SK-N-SH (cell line): ENCODE results near the gene SGSH. TPM values are rescaled to one million over a fixed set of nuclear protein-coding genes. Genes with fewer than 3 reads are reported as not detected.

ENCODE experiments used
- CTCF ChIA-PET: fragments of 300-600, 350-600 bp; formaldehyde crosslinking; extraction: SDS; loops from one replicate; lab custom pipeline; 2021; lab: Yijun Ruan, JAX
- POLR2A ChIA-PET: fragments of 350-600 bp; sonication (Branson Sonifier 250); formaldehyde crosslinking; extraction: SDS; loops from one replicate; lab custom pipeline; 2020; ENCODE audit warnings: antibody characterized with exemption, inconsistent platforms; lab: Yijun Ruan, JAX
- DNase-seq: peaks from one replicate; pipeline ENCODE4 v3.0.0; 2012
- H2AFZ ChIP-seq: fragments of 200-600 bp; sonication (generic); 2 replicates; pipeline ENCODE4 v1.8.1; 2016; ENCODE audit warnings: antibody characterized with exemption, mild to moderate bottlenecking, low read depth
- H3F3A ChIP-seq: fragments of 200-600 bp; sonication (generic); replicated peaks from 2 replicates; pipeline ENCODE3; 2016; ENCODE audit warnings: antibody characterized with exemption, mild to moderate bottlenecking; ENCODE audit not compliant: insufficient read depth
- H3K27ac ChIP-seq, 2 experiments: fragments of 200-500 bp in 1 of 2; fragments of 200-600 bp in 1 of 2; sonication (Bioruptor generic) in 1 of 2; sonication (generic), shearing (Covaris generic) in 1 of 2; 2 replicates each; pipeline versions ENCODE4 v1.5.1 to v1.6.1; 2014 to 2016; ENCODE audit warnings: low read depth in 2 of 2, inconsistent platforms in 1 of 2, low read length in 1 of 2, mild to moderate bottlenecking in 1 of 2, mixed read lengths in 1 of 2
- H3K27me3 ChIP-seq: fragments of 200-600 bp; sonication (generic), shearing (Covaris generic); 2 replicates; pipeline ENCODE4 v1.6.1; 2016; ENCODE audit warnings: mixed run types; ENCODE audit not compliant: insufficient read depth
- H3K36me3 ChIP-seq, 2 experiments: fragments of 200-500 bp in 1 of 2; fragments of 200-600 bp in 1 of 2; sonication (Bioruptor generic) in 1 of 2; sonication (generic) in 1 of 2; replicated peaks in 1 of 2; 2 replicates each; pipeline versions ENCODE3 to v1.5.1; 2014 to 2016; ENCODE audit warnings: low read length in 1 of 2, mild to moderate bottlenecking in 1 of 2; ENCODE audit not compliant: insufficient read depth in 2 of 2, control insufficient read depth in 1 of 2
- H3K4me1 ChIP-seq, 2 experiments: fragments of 200-500 bp in 1 of 2; fragments of 200-600 bp in 1 of 2; sonication (Bioruptor generic) in 1 of 2; sonication (generic), shearing (Covaris generic) in 1 of 2; 2 replicates each; pipeline versions ENCODE4 v1.5.1 to v1.6.1; 2014 to 2016; ENCODE audit warnings: low read depth in 1 of 2, low read length in 1 of 2, mixed run types in 1 of 2; ENCODE audit not compliant: insufficient read depth in 2 of 2, control insufficient read depth in 1 of 2
- H3K4me2 ChIP-seq: fragments of 200-600 bp; sonication (generic), shearing (Covaris generic); 2 replicates; pipeline ENCODE4 v1.6.1; 2017; ENCODE audit warnings: mixed run types
- H3K4me3 ChIP-seq, 2 experiments: fragments of 200-500 bp in 1 of 2; fragments of 200-600 bp in 1 of 2; sonication (Bioruptor generic) in 1 of 2; sonication (generic), shearing (Covaris generic) in 1 of 2; 2 replicates each; pipeline versions ENCODE4 v1.5.1 to v1.8.1; 2014 to 2016; ENCODE audit warnings: low read depth in 2 of 2, inconsistent platforms in 1 of 2, low read length in 1 of 2, mild to moderate bottlenecking in 1 of 2, mixed read lengths in 1 of 2, moderate library complexity in 1 of 2
- H3K79me2 ChIP-seq: fragments of 200-600 bp; sonication (generic); 2 replicates; pipeline ENCODE4 v1.8.1; 2017; ENCODE audit warnings: mild to moderate bottlenecking; ENCODE audit not compliant: insufficient read depth
- H3K9ac ChIP-seq: fragments of 200-600 bp; sonication (generic); 2 replicates; pipeline ENCODE4 v1.6.1; 2017; ENCODE audit warnings: mixed run types
- H3K9me2 ChIP-seq: fragments of 200-600 bp; sonication (generic); 2 replicates; pipeline ENCODE4 v1.6.1; 2017; ENCODE audit warnings: mixed run types
- H3K9me3 ChIP-seq: fragments of 200-600 bp; sonication (generic); 2 replicates; pipeline ENCODE4 v1.6.1; 2017; ENCODE audit warnings: mixed run types, mild to moderate bottlenecking, moderate library complexity
- H4K20me1 ChIP-seq: fragments of 200-600 bp; sonication (generic); 2 replicates; pipeline ENCODE4 v1.6.1; 2017; ENCODE audit warnings: mild to moderate bottlenecking, mixed run types; ENCODE audit not compliant: insufficient read depth
- CHD2 ChIP-seq: fragments of 150-350 bp; IDR thresholded peaks from 2 replicates; pipeline ENCODE4 v1.6.1; 2018; ENCODE audit warnings: low read length; ENCODE audit not compliant: partially characterized antibody
- EP300 ChIP-seq, 2 experiments: IDR thresholded peaks; 2 replicates each; pipeline versions ENCODE4 v1.4.0 to v1.6.1; 2012; ENCODE audit warnings: borderline replicate concordance in 1 of 2, low read depth in 1 of 2, low read length in 1 of 2
- FOSL2 ChIP-seq: IDR thresholded peaks from 2 replicates; pipeline ENCODE4 v1.4.0; 2012; ENCODE audit warnings: low read depth, mild to moderate bottlenecking, moderate library complexity, borderline replicate concordance
- FOXM1 ChIP-seq: IDR thresholded peaks from 2 replicates; pipeline ENCODE4 v1.4.0; 2012; ENCODE audit warnings: low read depth, mild to moderate bottlenecking
- MEF2A ChIP-seq: IDR thresholded peaks from 2 replicates; pipeline ENCODE4 v1.4.0; 2012; ENCODE audit warnings: low read depth, borderline replicate concordance
- MXI1 ChIP-seq: IDR thresholded peaks from 2 replicates; pipeline ENCODE4 v1.6.1; 2012; ENCODE audit warnings: mild to moderate bottlenecking, low read depth, low read length, improper control_type of control experiment
- POLR2AphosphoS5 ChIP-seq: IDR thresholded peaks from 2 replicates; pipeline ENCODE4 v1.6.1; 2012; ENCODE audit warnings: low read depth, low read length
- RCOR1 ChIP-seq: fragments of 150-350 bp; IDR thresholded peaks from 2 replicates; pipeline ENCODE4 v1.6.1; 2017; ENCODE audit warnings: antibody characterized with exemption, low read length
- RFX5 ChIP-seq: IDR thresholded peaks from 2 replicates; pipeline ENCODE4 v1.6.1; 2012; ENCODE audit warnings: mild to moderate bottlenecking, improper control_type of control experiment, low read length
- SIN3A ChIP-seq: IDR thresholded peaks from 2 replicates; pipeline ENCODE4 v1.6.1; 2012; ENCODE audit warnings: low read depth, mild to moderate bottlenecking, low read length, moderate library complexity, borderline replicate concordance
- YY1 ChIP-seq: IDR thresholded peaks from 2 replicates; pipeline ENCODE4 v1.4.0; 2012; ENCODE audit warnings: low read depth, mild to moderate bottlenecking
- WGBS: methylation state at CpG from one replicate; pipeline ENCODE4 v1.1.6; 2017; ENCODE audit warnings: low lambda C conversion rate; 5-methylcytosine and 5-hydroxymethylcytosine counted together
- polyA plus RNA-seq, 3 experiments: library from polyadenylated mRNA; depleted of rRNA; stranded (reverse); fragments of >200 nt; gene quantifications; 2 replicates each; pipeline ENCODE4 v1.2.3, GENCODE V29; 2012
- TF ChIP-seq, protein P1 (sequence below): fragments of 200-600 bp; sonication (generic); IDR thresholded peaks from 2 replicates; pipeline ENCODE4 v1.6.1; 2017; ENCODE audit warnings: antibody characterized with exemption, mild to moderate bottlenecking, moderate library complexity
- TF ChIP-seq, protein P2 (sequence below): IDR thresholded peaks from 2 replicates; pipeline ENCODE4 v1.4.0; 2012; ENCODE audit warnings: low read depth
- TF ChIP-seq, protein P3 (sequence below): IDR thresholded peaks from 2 replicates; pipeline ENCODE4 v1.4.0; 2012; ENCODE audit warnings: low read depth, borderline replicate concordance
- TF ChIP-seq, protein P4 (sequence below): IDR thresholded peaks from 2 replicates; pipeline ENCODE4; 2012

The SGSH gene
- polyA plus RNA-seq, 1 of the 3 experiments (the other 2 are of a cell fraction), result 161 TPM

DNA sequence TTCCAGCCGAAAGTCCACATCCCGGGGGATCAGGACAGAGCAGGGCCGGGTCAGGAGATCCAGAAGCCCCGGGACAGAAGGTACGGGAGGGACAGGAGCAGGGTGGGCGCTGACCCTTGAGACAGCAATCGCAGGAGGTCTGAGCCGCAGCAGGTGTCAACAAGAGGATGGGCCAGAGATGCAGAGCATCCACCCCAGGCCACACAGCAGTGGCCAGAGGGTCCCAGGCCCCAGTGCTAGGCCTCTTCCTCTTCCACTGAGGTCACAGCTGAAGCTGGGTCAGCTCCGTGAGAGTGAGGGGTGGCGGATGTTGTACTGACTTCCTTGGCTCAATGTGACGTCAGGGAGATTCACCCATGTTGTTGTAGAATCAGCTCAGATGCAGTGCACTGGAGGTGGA is 31.8 kb upstream of the SGSH start:
- no peak overlapping the region for H3K4me2 ChIP-seq
- peaks cover 27% of the 10 kb centered on the region for H3F3A ChIP-seq
- H3K4me1 ChIP-seq, result peaks cover 0 to 17% of the 10 kb centered on the region in 2 experiments; a peak in 2 of 4 replicates
- peak; percentile 20 for DNase-seq
- no peak overlapping the region for H3K27ac ChIP-seq
- H4K20me1 ChIP-seq, result no peaks in the 10 kb centered on the region
- H3K9ac ChIP-seq, result no peak overlapping the region
- TF ChIP-seq MEF2A (no peak), FOSL2 (no peak), FOXM1 (no peak), SIN3A (no peak), POLR2AphosphoS5 (no peak), RFX5 (no peak), MXI1 (no peak), RCOR1 (no peak), CHD2 (no peak), YY1 (no peak), EP300 (IDR thresholded peaks at IDR 0.05; ENCODE audit: borderline replicate concordance in 1 of 2, low read depth in 1 of 2, low read length in 1 of 2) (no peak)
- TF ChIP-seq, protein P1, sequence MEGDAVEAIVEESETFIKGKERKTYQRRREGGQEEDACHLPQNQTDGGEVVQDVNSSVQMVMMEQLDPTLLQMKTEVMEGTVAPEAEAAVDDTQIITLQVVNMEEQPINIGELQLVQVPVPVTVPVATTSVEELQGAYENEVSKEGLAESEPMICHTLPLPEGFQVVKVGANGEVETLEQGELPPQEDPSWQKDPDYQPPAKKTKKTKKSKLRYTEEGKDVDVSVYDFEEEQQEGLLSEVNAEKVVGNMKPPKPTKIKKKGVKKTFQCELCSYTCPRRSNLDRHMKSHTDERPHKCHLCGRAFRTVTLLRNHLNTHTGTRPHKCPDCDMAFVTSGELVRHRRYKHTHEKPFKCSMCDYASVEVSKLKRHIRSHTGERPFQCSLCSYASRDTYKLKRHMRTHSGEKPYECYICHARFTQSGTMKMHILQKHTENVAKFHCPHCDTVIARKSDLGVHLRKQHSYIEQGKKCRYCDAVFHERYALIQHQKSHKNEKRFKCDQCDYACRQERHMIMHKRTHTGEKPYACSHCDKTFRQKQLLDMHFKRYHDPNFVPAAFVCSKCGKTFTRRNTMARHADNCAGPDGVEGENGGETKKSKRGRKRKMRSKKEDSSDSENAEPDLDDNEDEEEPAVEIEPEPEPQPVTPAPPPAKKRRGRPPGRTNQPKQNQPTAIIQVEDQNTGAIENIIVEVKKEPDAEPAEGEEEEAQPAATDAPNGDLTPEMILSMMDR, result no peak
- TF ChIP-seq, protein P2, sequence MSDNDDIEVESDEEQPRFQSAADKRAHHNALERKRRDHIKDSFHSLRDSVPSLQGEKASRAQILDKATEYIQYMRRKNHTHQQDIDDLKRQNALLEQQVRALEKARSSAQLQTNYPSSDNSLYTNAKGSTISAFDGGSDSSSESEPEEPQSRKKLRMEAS, result no peak
- TF ChIP-seq, protein P3, sequence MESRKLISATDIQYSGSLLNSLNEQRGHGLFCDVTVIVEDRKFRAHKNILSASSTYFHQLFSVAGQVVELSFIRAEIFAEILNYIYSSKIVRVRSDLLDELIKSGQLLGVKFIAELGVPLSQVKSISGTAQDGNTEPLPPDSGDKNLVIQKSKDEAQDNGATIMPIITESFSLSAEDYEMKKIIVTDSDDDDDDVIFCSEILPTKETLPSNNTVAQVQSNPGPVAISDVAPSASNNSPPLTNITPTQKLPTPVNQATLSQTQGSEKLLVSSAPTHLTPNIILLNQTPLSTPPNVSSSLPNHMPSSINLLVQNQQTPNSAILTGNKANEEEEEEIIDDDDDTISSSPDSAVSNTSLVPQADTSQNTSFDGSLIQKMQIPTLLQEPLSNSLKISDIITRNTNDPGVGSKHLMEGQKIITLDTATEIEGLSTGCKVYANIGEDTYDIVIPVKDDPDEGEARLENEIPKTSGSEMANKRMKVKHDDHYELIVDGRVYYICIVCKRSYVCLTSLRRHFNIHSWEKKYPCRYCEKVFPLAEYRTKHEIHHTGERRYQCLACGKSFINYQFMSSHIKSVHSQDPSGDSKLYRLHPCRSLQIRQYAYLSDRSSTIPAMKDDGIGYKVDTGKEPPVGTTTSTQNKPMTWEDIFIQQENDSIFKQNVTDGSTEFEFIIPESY, result no peak
- TF ChIP-seq, protein P4, sequence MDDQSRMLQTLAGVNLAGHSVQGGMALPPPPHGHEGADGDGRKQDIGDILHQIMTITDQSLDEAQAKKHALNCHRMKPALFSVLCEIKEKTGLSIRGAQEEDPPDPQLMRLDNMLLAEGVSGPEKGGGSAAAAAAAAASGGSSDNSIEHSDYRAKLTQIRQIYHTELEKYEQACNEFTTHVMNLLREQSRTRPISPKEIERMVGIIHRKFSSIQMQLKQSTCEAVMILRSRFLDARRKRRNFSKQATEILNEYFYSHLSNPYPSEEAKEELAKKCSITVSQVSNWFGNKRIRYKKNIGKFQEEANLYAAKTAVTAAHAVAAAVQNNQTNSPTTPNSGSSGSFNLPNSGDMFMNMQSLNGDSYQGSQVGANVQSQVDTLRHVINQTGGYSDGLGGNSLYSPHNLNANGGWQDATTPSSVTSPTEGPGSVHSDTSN, result no peak
- TF ChIP-seq, all 33 proteins: peak for 0
- H3K79me2 ChIP-seq, result no peaks in the 10 kb centered on the region
- no peak overlapping the region for H2AFZ ChIP-seq
- ChIA-PET POLR2A (interaction anchor here (0.7 kb wide), 1 partner anchor 9 kb away, joined by 3 read pairs; the partner anchor contains the start of gene RNF213), CTCF (interaction anchor here (1.1 to 4.3 kb wide), 4 partner anchors 8 to 169 kb away, joined by 4 to 11 read pairs (median 6); partner anchors contain the start of gene GAA)
- no peaks in the 10 kb centered on the region for H3K36me3 ChIP-seq
- WGBS, result 98% methylated on average over 11 of the region's 11 CpGs
- H3K4me3 ChIP-seq, result no peak overlapping the region
- H3K27me3 ChIP-seq, result no peaks in the 10 kb centered on the region
- no peaks in the 10 kb centered on the region for H3K9me2 ChIP-seq
- no peaks in the 10 kb centered on the region for H3K9me3 ChIP-seq
